ENCODE results near the gene DLGAP1. TPM values are rescaled to one million over a fixed set of nuclear protein-coding genes. Genes with fewer than 3 reads are reported as not detected.

Gene DLGAP1
- total RNA-seq, 1 experiment from 2014 or later, result 23.2 TPM

DNA sequence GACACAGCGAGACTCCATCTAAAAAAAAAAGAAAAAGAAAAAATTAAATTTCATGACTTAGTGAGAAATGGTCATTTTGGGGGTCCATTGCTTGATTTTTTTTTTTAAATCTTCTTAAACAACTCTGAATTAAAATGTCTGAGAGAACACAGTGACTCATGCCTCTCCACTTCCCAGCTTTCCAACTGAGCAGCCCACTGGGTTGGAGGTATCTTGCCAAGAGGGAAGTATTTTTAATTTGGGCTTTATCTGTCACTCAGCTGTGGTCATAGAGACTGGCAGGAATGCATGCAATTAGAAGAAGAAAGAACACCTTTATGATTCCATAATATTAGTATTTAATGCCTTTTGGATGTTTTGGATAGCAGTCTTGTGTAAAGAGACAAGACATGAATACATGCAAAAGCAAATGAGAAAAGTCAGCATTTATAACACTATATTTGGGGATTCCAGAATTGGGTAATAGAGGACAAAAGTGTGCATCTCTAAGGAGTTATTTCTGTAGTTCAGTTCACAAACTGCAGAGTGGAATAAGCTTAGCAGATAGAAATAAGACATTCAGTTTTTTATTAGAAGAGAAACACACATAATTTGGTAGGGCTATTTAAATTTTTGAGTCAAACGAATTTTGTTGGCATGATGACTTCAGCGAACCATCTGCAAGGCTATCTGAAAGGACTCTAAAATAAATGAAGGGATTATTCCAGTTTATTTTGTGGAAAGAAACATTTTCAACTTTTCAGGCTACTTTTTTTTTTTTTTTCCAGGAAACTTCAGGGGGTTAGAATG, 750.4 kb downstream of the DLGAP1 start:
- Mint-ChIP-seq H3K27ac (no peak overlapping the region), H3K4me3 (no peak overlapping the region), H3K36me3 (ENCODE audit: insufficient read depth in 1 of 3, low read depth in 3 of 3) (peaks cover 0 to 2% (median 0%) of the 10 kb centered on the region in 3 experiments; a peak in 1 of 7 replicates), H3K9me3 (no peaks in the 10 kb centered on the region), H3K4me1 (peaks cover 9 to 11% of the 10 kb centered on the region in 2 experiments), H3K27me3 (ENCODE audit: low read depth) (no peaks in the 10 kb centered on the region)
- Histone ChIP-seq H2BK20ac (ENCODE audit: low read depth, low read length, poor library complexity, severe bottlenecking) (no peak overlapping the region), H3K79me1 (ENCODE audit: insufficient read depth, low read depth, low read length, poor library complexity, severe bottlenecking) (no peaks in the 10 kb centered on the region), H3T11ph (ENCODE audit: low read length) (no peak overlapping the region), H3K27ac (ENCODE audit: insufficient read length, low read depth, low read length) (no peak overlapping the region), H4K91ac (ENCODE audit: insufficient read length, low read depth, low read length) (no peak overlapping the region), H3K27me3 (ENCODE audit: insufficient read depth, low read length) (no peaks in the 10 kb centered on the region), H3K23me2 (ENCODE audit: insufficient read length, low read depth, low read length, poor library complexity, severe bottlenecking) (no peaks in the 10 kb centered on the region), H3K9ac (ENCODE audit: extremely low read depth, insufficient read length, low read length) (no peak overlapping the region), H3K23ac (ENCODE audit: insufficient read length, low read depth, low read length) (no peak overlapping the region), H3K56ac (ENCODE audit: insufficient read length, low read depth, low read length) (no peak overlapping the region), H4K5ac (ENCODE audit: insufficient read length, low read depth, low read length) (no peak overlapping the region), H2BK12ac (ENCODE audit: insufficient read length, low read depth, low read length) (no peak overlapping the region), H3K18ac (ENCODE audit: insufficient read length, low read depth, low read length) (no peak overlapping the region), H4K8ac (replicated peaks; ENCODE audit: insufficient read length, low read depth, low read length) (no peak overlapping the region), H3K14ac (ENCODE audit: insufficient read depth, low read length) (no peak overlapping the region), H3K4me2 (ENCODE audit: insufficient read depth, insufficient read length, low read length) (no peak overlapping the region), H3K9me3 (ENCODE audit: control insufficient read depth, low read depth, low read length) (no peaks in the 10 kb centered on the region), H2BK5ac (ENCODE audit: insufficient read length, low read length) (no peak overlapping the region), H4K20me1 (ENCODE audit: control insufficient read depth, insufficient read depth, insufficient read length) (no peaks in the 10 kb centered on the region), H3K79me2 (ENCODE audit: insufficient read depth, low read length) (no peaks in the 10 kb centered on the region), H3K4ac (ENCODE audit: low read depth, low read length) (no peak overlapping the region), H2BK15ac (ENCODE audit: low read depth, low read length) (no peak overlapping the region), H3K4me1 (ENCODE audit: insufficient read depth, low read length) (no peaks in the 10 kb centered on the region; the same call in 1 of the 2 replicates), H2AK5ac (ENCODE audit: insufficient read length, low read length) (no peak overlapping the region), H2AFZ (ENCODE audit: low read length) (no peak overlapping the region), H2BK120ac (ENCODE audit: low read depth, low read length, poor library complexity, severe bottlenecking) (no peak overlapping the region)
- WGBS (ENCODE audit: extremely low coverage, insufficient read length, low lambda C conversion rate), result no CpG with 5 or more reads among the region's 3 CpGs
- no peak for TF ChIP-seq CTCF (conservative IDR thresholded peaks at IDR 0.05)
- DNase-seq, result no peak
